Adrenal gland (tissue), 12 donors: ENCODE measurements around the gene PRKD1. TPM values are rescaled to one million over a fixed set of nuclear protein-coding genes. Genes with fewer than 3 reads are reported as not detected.

Experiments used
- DNase-seq, 7 donors: peaks; one replicate each; pipeline ENCODE4 v3.0.0-alpha.2; 2019 to 2020
- H3K27ac ChIP-seq, 5 donors: fragments of 200-600 bp; sonication (generic) in 4 of 5; 1 replicate in 3 of 5; 2 replicates in 2 of 5; pipeline versions ENCODE4 v1.5.1 to v1.8.0; 2016 to 2020; ENCODE audit warnings: mild to moderate bottlenecking in 1 of 5
- H3K27me3 ChIP-seq: fragments of 200-600 bp; 2 replicates; pipeline ENCODE4 v1.8.0; 2021
- H3K36me3 ChIP-seq, 2 donors: fragments of 200-600 bp; replicated peaks in 1 of 2; 1 replicate in 1 of 2; 2 replicates in 1 of 2; pipeline versions ENCODE4 v1.5.1 to v1.8.0; 2018 to 2022
- H3K4me1 ChIP-seq, 2 donors: fragments of 200-600 bp; replicated peaks in 1 of 2; 1 replicate in 1 of 2; 2 replicates in 1 of 2; pipeline versions ENCODE4 v1.5.1 to v1.8.0; 2018 to 2021
- H3K4me3 ChIP-seq, 4 donors: fragments of 200-600 bp; sonication (generic) in 3 of 4; one replicate each; pipeline ENCODE4 v1.5.1; 2016 to 2018
- H3K9me3 ChIP-seq, 3 donors: fragments of 200-600 bp; sonication (generic) in 1 of 3; replicated peaks in 1 of 3; 1 replicate in 2 of 3; 2 replicates in 1 of 3; pipeline versions ENCODE4 v1.5.1 to v1.8.0; 2016 to 2021
- POLR2A ChIP-seq, 2 donors: fragments of 450-650 bp; IDR thresholded peaks; one replicate each; pipeline ENCODE4 v1.6.1; 2017; ENCODE audit warnings: antibody characterized with exemption in 2 of 2, mild to moderate bottlenecking in 2 of 2, moderate library complexity in 1 of 2
- WGBS, 4 donors: extraction: QIAGEN DNeasy Blood & Tissue Kit in 2 of 4; methylation state at CpG; one replicate each; pipeline versions ENCODE4 v1.1.5 to v1.1.7; 2013 to 2017; 5-methylcytosine and 5-hydroxymethylcytosine counted together
- intact Hi-C, 2 donors: fragments of 100-400 bp; cut with DNase I; formaldehyde crosslinking; loops; one replicate each; pipeline versions ENCODE4 v1.14.1 to v1.15.0; 2022 to 2023
- polyA plus RNA-seq, 3 donors: library from polyadenylated mRNA; stranded (reverse); fragments of 200-250 nt in 2 of 3; fragments of 350-450 nt in 1 of 3; fragmentation: Illumina TruSeq in 1 of 3; extraction: RNeasy Lipid Tissue Mini Kit (QIAGEN cat#74804) in 1 of 3; gene quantifications; one replicate each; pipeline ENCODE4 v1.2.3, GENCODE V29; 2013 to 2014
- total RNA-seq, 9 donors: library from RNA; depleted of rRNA in 4 of 9; stranded (reverse); fragments of >200 nt in 4 of 9; fragments of 120-200 nt in 1 of 9; fragmentation: NEBNext Ultra II Directional in 1 of 9; extraction: Animal tissue kit (Norgen Biotek cat#: 25700) in 1 of 9; gene quantifications; one replicate each; pipeline versions ENCODE4 v1.1.0 to v1.2.4, GENCODE V29; 2013 to 2023
- TF ChIP-seq, protein P1 (sequence below), 6 experiments: fragments of 450-650 bp in 4 of 6; fragments of 200-600 bp in 2 of 6; sonication (generic) in 1 of 6; IDR thresholded peaks; 1 replicate in 5 of 6; 2 replicates in 1 of 6; pipeline versions ENCODE4 v1.5.1 to v1.8.0; 2016 to 2021; ENCODE audit warnings: antibody characterized with exemption in 6 of 6, mild to moderate bottlenecking in 2 of 6, moderate library complexity in 1 of 6
- donor health status: healthy with polysubstance abuse.
- donor health status: Bipolar disorder and iron deficiency.
- donor health status: DM: yes; HTN: yes; CAD: no.
- donor health status: DM: no; HTN: no; CAD: no.
- donor health status: DM: no; HTN: no; CAD: no.
- donor health status: DM: yes; HTN: yes; CAD: no.

Gene PRKD1
- total and polyA plus RNA-seq, 12 donors, result 6.9 to 30.1 (median 22.0) TPM

DNA sequence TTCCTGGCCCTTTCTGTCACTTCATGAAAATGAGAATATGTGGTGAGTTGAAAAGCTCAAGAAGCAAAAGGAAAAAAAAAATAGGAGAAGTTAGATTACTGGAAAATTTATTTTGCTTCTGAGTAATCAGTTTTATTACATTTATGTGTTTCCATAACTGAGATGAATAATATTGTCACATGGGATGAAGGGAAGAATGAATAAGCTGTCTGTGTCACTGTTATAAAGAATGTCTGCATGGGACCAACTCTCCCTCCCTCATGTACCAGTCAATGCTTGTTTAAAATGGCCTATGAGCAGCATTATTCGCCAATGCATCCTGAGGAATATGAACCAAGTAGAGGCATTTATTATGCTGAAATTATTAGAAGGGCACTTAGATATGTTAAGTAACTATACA is 246.3 kb downstream of the PRKD1 start:
- no peaks in the 10 kb centered on the region for H3K27me3 ChIP-seq
- TF ChIP-seq, protein P1, sequence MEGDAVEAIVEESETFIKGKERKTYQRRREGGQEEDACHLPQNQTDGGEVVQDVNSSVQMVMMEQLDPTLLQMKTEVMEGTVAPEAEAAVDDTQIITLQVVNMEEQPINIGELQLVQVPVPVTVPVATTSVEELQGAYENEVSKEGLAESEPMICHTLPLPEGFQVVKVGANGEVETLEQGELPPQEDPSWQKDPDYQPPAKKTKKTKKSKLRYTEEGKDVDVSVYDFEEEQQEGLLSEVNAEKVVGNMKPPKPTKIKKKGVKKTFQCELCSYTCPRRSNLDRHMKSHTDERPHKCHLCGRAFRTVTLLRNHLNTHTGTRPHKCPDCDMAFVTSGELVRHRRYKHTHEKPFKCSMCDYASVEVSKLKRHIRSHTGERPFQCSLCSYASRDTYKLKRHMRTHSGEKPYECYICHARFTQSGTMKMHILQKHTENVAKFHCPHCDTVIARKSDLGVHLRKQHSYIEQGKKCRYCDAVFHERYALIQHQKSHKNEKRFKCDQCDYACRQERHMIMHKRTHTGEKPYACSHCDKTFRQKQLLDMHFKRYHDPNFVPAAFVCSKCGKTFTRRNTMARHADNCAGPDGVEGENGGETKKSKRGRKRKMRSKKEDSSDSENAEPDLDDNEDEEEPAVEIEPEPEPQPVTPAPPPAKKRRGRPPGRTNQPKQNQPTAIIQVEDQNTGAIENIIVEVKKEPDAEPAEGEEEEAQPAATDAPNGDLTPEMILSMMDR (IDR thresholded peaks at IDR 0.05), result no peak
- peaks cover 5 to 21% of the 10 kb centered on the region in 2 donors for H3K4me1 ChIP-seq
- no peak for DNase-seq
- WGBS, 4 donors, result 66 to 94% (median 89%) methylated on average over 1 of the region's 1 CpG
- no peaks in the 10 kb centered on the region for H3K36me3 ChIP-seq
- H3K27ac ChIP-seq, result peak overlapping the region in 1 of 5 donors; percentile 38
- intact Hi-C loops, result no loop called here
- H3K9me3 ChIP-seq, result no peaks in the 10 kb centered on the region
- H3K4me3 ChIP-seq, result no peak overlapping the region

DNA sequence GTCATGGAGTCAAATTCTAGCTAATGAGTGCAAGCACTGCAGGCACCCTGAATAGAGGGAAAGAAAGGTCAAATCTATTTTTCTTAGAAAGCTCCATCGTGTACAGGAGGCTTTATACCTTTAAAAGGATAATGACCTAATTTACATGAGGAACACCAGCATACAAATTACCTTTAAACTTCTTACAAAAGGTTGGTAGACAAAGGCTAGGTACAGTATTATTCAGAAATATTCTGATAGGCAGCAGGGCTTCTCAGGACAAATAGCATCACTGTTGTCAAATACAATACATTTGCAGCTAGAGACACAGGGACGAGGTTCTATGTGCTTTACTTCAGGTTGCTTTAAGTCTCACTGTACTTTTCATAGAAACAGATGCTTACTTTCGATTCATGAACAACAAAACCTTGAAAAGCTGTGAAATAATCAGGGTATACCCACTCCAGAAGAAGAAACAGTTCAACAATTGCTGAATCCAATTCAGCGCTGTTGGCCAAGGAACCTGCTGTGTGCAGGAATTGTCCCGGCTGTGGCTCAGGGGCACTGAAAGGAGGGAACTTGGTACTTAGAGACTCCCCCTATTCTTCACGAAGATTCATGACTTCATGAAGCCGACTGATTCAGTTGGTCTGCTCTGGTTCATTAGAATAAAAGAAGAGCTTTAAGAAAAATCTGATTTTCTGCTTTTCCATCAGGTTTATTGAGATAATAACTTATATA is 252.9 kb downstream of the PRKD1 start:
- intact Hi-C loops, result no loop called here
- DNase-seq, result no peak
- Histone ChIP-seq H3K4me3 (no peak overlapping the region), H3K36me3 (no peaks in the 10 kb centered on the region), H3K4me1 (peaks cover 5 to 10% of the 10 kb centered on the region in 2 donors), H3K27ac (no peak overlapping the region), H3K9me3 (no peaks in the 10 kb centered on the region), H3K27me3 (no peaks in the 10 kb centered on the region)
- WGBS, 4 donors, result 84 to 88% (median 87%) methylated on average over 7 of the region's 7 CpGs
- TF ChIP-seq POLR2A (IDR thresholded peaks at IDR 0.05), result no peak
- TF ChIP-seq, protein P1 (IDR thresholded peaks at IDR 0.05), result no peak

DNA sequence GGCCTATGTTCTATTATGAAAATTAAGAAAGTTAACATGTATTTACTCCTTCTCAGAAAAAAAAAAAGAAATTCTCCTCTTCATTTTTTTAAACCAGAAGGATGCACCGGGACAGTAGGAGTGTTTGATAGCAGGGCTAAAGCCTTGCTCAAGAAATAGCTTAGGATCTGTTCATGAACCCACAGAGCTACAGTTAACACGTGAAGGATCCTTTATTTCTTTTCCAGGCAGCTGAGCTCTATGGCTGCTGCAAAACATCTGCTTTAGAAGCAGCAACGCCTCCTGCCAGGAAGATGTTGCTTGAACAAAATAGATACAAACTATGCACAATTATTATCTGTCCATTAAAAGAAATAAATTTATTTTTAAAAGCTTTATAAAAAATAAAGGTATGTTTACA is 254.8 kb downstream of the PRKD1 start:
- DNase-seq, result no peak
- no peaks in the 10 kb centered on the region for H3K9me3 ChIP-seq
- H3K4me1 ChIP-seq, result no peaks in the 10 kb centered on the region
- 84 to 87% (median 85%) methylated on average over 3 of the region's 3 CpGs for WGBS, 4 donors
- no peak overlapping the region for H3K4me3 ChIP-seq
- TF ChIP-seq, protein P1 (IDR thresholded peaks at IDR 0.05), result no peak
- H3K27me3 ChIP-seq, result no peaks in the 10 kb centered on the region
- no peaks in the 10 kb centered on the region for H3K36me3 ChIP-seq
- H3K27ac ChIP-seq, result no peak overlapping the region
- intact Hi-C loops, result no loop called here

DNA sequence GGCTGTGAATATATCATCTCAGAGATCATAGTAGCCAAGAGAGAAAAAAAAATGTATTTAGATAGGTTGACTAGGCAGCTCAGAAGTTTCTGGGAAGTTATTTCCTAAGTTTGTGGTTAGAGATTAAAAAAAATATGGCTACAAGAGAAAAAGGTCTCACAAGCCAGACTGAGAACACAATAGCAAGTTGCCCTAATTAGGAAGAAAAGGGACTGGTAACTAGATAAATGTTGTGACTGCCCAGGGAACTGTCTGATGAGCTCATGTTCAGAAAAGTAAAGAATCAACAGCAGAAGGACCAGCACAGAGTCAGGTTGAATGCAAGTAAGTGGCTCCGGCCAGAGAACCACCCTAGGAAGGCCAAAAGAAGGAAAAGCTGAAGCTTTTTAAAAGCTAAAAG is 256.6 kb downstream of the PRKD1 start:
- Histone ChIP-seq H3K4me3 (no peak overlapping the region), H3K9me3 (no peaks in the 10 kb centered on the region), H3K36me3 (no peaks in the 10 kb centered on the region), H3K4me1 (no peaks in the 10 kb centered on the region), H3K27me3 (no peaks in the 10 kb centered on the region), H3K27ac (no peak overlapping the region)
- no peak for DNase-seq
- 85 to 91% (median 90%) methylated on average over 1 of the region's 1 CpG for WGBS, 4 donors
- intact Hi-C loops, result no loop called here
- no peak for TF ChIP-seq POLR2A (IDR thresholded peaks at IDR 0.05)
- TF ChIP-seq, protein P1 (IDR thresholded peaks at IDR 0.05), result no peak
